ENCODE results near the gene PLCB3.

PLCB3 gene

GRCh38 chr11:64204464-64204989 is 46.8 kb upstream of the PLCB3 start:
- TF ChIP-seq POLR2AphosphoS5 (IDR thresholded peaks at IDR 0.05; ENCODE audit: low read depth, low read length) (peak; percentile 30; the same call in 1 of the 2 replicates), REST (IDR thresholded peaks at IDR 0.05; ENCODE audit: insufficient read depth in 1 of 2, low read depth in 2 of 2, low read length in 2 of 2) (no peak)

GRCh38 chr11:64206457-64207255 is 44.7 kb upstream of the PLCB3 start, which contains the start of gene FERMT3:
FERMT3 (plus strand) TSS chr11:64206721; CDS start chr11:64207365, 644 bp downstream.
- TF ChIP-seq TAF1 (IDR thresholded peaks at IDR 0.05; ENCODE audit: borderline replicate concordance, insufficient read depth, low read length) (no peak), REST (IDR thresholded peaks at IDR 0.05; ENCODE audit: insufficient read depth in 1 of 2, low read depth in 2 of 2, low read length in 2 of 2) (no peak), FOXP2 (optimal IDR thresholded peaks at IDR 0.05; ENCODE audit: borderline replicate concordance, extremely low read depth, extremely low read length, insufficient read depth) (no peak), POLR2AphosphoS5 (IDR thresholded peaks at IDR 0.05; ENCODE audit: low read depth, low read length) (no peak)

GRCh38 chr11:64207256-64208085 is 43.9 kb upstream of the PLCB3 start:
- TF ChIP-seq SIN3A (IDR thresholded peaks at IDR 0.05; ENCODE audit: borderline replicate concordance, insufficient read depth, low read length), result no peak
- peak; percentile 79 for TF ChIP-seq FOXP2 (optimal IDR thresholded peaks at IDR 0.05; ENCODE audit: borderline replicate concordance, extremely low read depth, extremely low read length, insufficient read depth)
- no peak; the same call in 1 of the 2 replicates for TF ChIP-seq POLR2AphosphoS5 (IDR thresholded peaks at IDR 0.05; ENCODE audit: low read depth, low read length)
- TF ChIP-seq TAF1 (IDR thresholded peaks at IDR 0.05; ENCODE audit: borderline replicate concordance, insufficient read depth, low read length), result peak; percentile 41; the same call in 1 of the 2 replicates
- peak in 1 of 2 experiments; percentile 39; a peak in 1 of 4 replicates for TF ChIP-seq REST (IDR thresholded peaks at IDR 0.05; ENCODE audit: insufficient read depth in 1 of 2, low read depth in 2 of 2, low read length in 2 of 2)

- TF ChIP-seq POLR2AphosphoS5 (IDR thresholded peaks at IDR 0.05; ENCODE audit: low read depth, low read length) (no peak), SIN3A (IDR thresholded peaks at IDR 0.05; ENCODE audit: borderline replicate concordance, insufficient read depth, low read length) (no peak), TAF1 (IDR thresholded peaks at IDR 0.05; ENCODE audit: borderline replicate concordance, insufficient read depth, low read length) (no peak), REST (IDR thresholded peaks at IDR 0.05; ENCODE audit: insufficient read depth in 1 of 2, low read depth in 2 of 2, low read length in 2 of 2) (no peak), FOXP2 (optimal IDR thresholded peaks at IDR 0.05; ENCODE audit: borderline replicate concordance, extremely low read depth, extremely low read length, insufficient read depth) (no peak)
Measured at GRCh38 chr11:64208086-64208795, 43.1 kb upstream of the PLCB3 start.
